GM23338 (cell line): ENCODE data around the gene KRTAP4-1.

ENCODE experiments used
- CREB1 ChIP-seq: fragments of 250-450 bp; sonication (Bioruptor Pico); IDR thresholded peaks from 2 replicates; pipeline ENCODE4 v1.5.0; 2020; ENCODE audit warnings: low read depth, mild to moderate bottlenecking, moderate library complexity
- CTCF ChIP-seq, 2 experiments: fragments of 200-600 bp in 1 of 2; sonication (generic) in 1 of 2; conservative IDR thresholded peaks; 2 replicates each; pipeline versions ENCODE4 v1.5.1 to v1.6.1; 2016 to 2017; ENCODE audit warnings: antibody characterized with exemption in 2 of 2, low read depth in 2 of 2, mild to moderate bottlenecking in 2 of 2, moderate library complexity in 1 of 2
- EZH2 ChIP-seq: fragments of 200-600 bp; sonication (generic); IDR thresholded peaks from one replicate; pipeline ENCODE4 v1.8.0; 2017; ENCODE audit warnings: antibody characterized with exemption, mild to moderate bottlenecking, low read depth; ENCODE audit not compliant: unreplicated experiment
- EZH2phosphoT487 ChIP-seq: fragments of 200-600 bp; sonication (generic); IDR thresholded peaks from one replicate; pipeline ENCODE4 v1.8.1; 2018; ENCODE audit warnings: antibody characterized with exemption; ENCODE audit not compliant: unreplicated experiment
- JUNB ChIP-seq: IDR thresholded peaks from one replicate; pipeline ENCODE4 v1.6.1; 2016; ENCODE audit warnings: antibody characterized with exemption; ENCODE audit not compliant: unreplicated experiment
- NANOG ChIP-seq: IDR thresholded peaks from 2 replicates; pipeline ENCODE4 v1.6.1; 2016; ENCODE audit warnings: antibody characterized with exemption, borderline replicate concordance
- POLR2AphosphoS5 ChIP-seq: IDR thresholded peaks from 2 replicates; pipeline ENCODE4 v1.6.1; 2016; ENCODE audit warnings: antibody characterized with exemption, low read depth
- ZNF114 ChIP-seq: fragments of 250-450 bp; sonication (Bioruptor Pico); IDR thresholded peaks from 2 replicates; pipeline ENCODE4 v1.5.0; 2020; ENCODE audit warnings: mild to moderate bottlenecking, moderate library complexity
- TF ChIP-seq, protein P1 (sequence below): IDR thresholded peaks from 2 replicates; pipeline ENCODE4 v1.6.1; 2016; ENCODE audit warnings: antibody characterized with exemption
- TF ChIP-seq, protein P2 (sequence below): IDR thresholded peaks from one replicate; pipeline ENCODE4 v1.6.1; 2018; ENCODE audit warnings: antibody characterized with exemption; ENCODE audit not compliant: unreplicated experiment

DNA sequence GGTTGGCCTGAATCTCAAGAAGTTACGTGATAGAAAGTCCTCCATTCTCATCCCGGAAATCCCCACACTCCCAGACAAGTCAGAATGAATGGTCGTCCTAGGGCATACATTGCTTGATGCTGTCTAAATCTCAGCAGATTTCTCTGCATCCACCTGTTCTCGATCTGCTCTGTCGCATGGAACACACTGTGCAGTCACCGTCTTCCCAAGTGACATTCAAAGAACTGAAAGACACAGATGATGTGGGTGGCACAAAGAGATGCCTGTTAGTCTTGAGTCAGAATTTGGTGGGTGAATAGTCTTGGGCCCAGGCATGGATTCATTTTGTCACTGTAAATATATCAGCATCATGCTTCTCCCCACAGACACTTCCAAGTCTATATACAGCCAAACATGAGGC, 47.0 kb upstream of the KRTAP4-1 start:
- TF ChIP-seq CTCF (conservative IDR thresholded peaks at IDR 0.05; ENCODE audit: low read depth in 2 of 2) = no peak
- TF ChIP-seq, protein P1, sequence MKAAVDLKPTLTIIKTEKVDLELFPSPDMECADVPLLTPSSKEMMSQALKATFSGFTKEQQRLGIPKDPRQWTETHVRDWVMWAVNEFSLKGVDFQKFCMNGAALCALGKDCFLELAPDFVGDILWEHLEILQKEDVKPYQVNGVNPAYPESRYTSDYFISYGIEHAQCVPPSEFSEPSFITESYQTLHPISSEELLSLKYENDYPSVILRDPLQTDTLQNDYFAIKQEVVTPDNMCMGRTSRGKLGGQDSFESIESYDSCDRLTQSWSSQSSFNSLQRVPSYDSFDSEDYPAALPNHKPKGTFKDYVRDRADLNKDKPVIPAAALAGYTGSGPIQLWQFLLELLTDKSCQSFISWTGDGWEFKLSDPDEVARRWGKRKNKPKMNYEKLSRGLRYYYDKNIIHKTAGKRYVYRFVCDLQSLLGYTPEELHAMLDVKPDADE = no peak
- no peak for TF ChIP-seq ZNF114 (CRISPR knock-in tag)
- TF ChIP-seq, protein P2, sequence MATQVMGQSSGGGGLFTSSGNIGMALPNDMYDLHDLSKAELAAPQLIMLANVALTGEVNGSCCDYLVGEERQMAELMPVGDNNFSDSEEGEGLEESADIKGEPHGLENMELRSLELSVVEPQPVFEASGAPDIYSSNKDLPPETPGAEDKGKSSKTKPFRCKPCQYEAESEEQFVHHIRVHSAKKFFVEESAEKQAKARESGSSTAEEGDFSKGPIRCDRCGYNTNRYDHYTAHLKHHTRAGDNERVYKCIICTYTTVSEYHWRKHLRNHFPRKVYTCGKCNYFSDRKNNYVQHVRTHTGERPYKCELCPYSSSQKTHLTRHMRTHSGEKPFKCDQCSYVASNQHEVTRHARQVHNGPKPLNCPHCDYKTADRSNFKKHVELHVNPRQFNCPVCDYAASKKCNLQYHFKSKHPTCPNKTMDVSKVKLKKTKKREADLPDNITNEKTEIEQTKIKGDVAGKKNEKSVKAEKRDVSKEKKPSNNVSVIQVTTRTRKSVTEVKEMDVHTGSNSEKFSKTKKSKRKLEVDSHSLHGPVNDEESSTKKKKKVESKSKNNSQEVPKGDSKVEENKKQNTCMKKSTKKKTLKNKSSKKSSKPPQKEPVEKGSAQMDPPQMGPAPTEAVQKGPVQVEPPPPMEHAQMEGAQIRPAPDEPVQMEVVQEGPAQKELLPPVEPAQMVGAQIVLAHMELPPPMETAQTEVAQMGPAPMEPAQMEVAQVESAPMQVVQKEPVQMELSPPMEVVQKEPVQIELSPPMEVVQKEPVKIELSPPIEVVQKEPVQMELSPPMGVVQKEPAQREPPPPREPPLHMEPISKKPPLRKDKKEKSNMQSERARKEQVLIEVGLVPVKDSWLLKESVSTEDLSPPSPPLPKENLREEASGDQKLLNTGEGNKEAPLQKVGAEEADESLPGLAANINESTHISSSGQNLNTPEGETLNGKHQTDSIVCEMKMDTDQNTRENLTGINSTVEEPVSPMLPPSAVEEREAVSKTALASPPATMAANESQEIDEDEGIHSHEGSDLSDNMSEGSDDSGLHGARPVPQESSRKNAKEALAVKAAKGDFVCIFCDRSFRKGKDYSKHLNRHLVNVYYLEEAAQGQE = no peak
- no peak for TF ChIP-seq JUNB
- TF ChIP-seq EZH2phosphoT487 = no peak
- no peak for TF ChIP-seq POLR2AphosphoS5
- TF ChIP-seq CREB1 (CRISPR knock-in tag) = no peak
- no peak for TF ChIP-seq NANOG
- TF ChIP-seq EZH2 = no peak
